Brain microvascular endothelial cell (primary cell): Measurements from ENCODE around the gene WAPL.

Experiments used
- DNase-seq: peaks from one replicate; pipeline ENCODE4 v3.0.0-alpha.2; 2020
- H3K27ac ChIP-seq: fragments of 250-450 bp; sonication (Bioruptor Pico); 2 replicates; pipeline ENCODE4 v1.5.1; 2020; ENCODE audit warnings: mild to moderate bottlenecking, moderate library complexity
- H3K27me3 ChIP-seq: fragments of 250-450 bp; sonication (Bioruptor Pico); replicated peaks from 2 replicates; pipeline ENCODE4 v1.5.1; 2020; ENCODE audit warnings: mild to moderate bottlenecking
- H3K36me3 ChIP-seq: fragments of 250-450 bp; sonication (Bioruptor Pico); replicated peaks from 2 replicates; pipeline ENCODE4 v1.5.1; 2020; ENCODE audit warnings: mild to moderate bottlenecking
- H3K4me3 ChIP-seq: 2 replicates; pipeline ENCODE4 v1.5.1; 2011; ENCODE audit warnings: low read depth, mild to moderate bottlenecking, control low read depth, low read length, moderate library complexity
- CTCF ChIP-seq: IDR thresholded peaks from 2 replicates; pipeline ENCODE4 v1.5.1; 2011; ENCODE audit warnings: low read depth, mild to moderate bottlenecking, moderate library complexity, low read length, control low read depth, inconsistent platforms; ENCODE audit errors: missing control alignments
- in situ Hi-C: cut with HindIII; loops from 2 replicates; pipeline ENCODE4 v1.10.0; 2017; ENCODE audit warnings: low sequenced_read_pairs, low pct_ligation_motif_present

The WAPL gene

GRCh38 chr10:86439544-86439943 lies 82.0 kb downstream of the WAPL start:
- peak; percentile 98 for DNase-seq
- Histone ChIP-seq H3K27me3 (no peaks in the 10 kb centered on the region), H3K36me3 (peaks cover 26% of the 10 kb centered on the region), H3K27ac (peak overlapping the region; percentile 97), H3K4me3 (no peak overlapping the region)
- in situ Hi-C loops = no loop called here
- peak; percentile 41 for TF ChIP-seq CTCF

GRCh38 chr10:86438091-86438749 lies 83.4 kb downstream of the WAPL start:
- H3K36me3 ChIP-seq = peaks cover 30% of the 10 kb centered on the region
- TF ChIP-seq CTCF = no peak
- H3K4me3 ChIP-seq = no peak overlapping the region
- H3K27ac ChIP-seq = no peak overlapping the region
- in situ Hi-C loops = no loop called here
- no peaks in the 10 kb centered on the region for H3K27me3 ChIP-seq
- no peak for DNase-seq

- no peak for TF ChIP-seq CTCF
- no peak overlapping the region for H3K4me3 ChIP-seq
- H3K27me3 ChIP-seq = no peaks in the 10 kb centered on the region
- in situ Hi-C loops = no loop called here
- peaks cover 30% of the 10 kb centered on the region for H3K36me3 ChIP-seq
- no peak overlapping the region for H3K27ac ChIP-seq
- DNase-seq = no peak
Observed at GRCh38 chr10:86437447-86437846, 84.1 kb downstream of the WAPL start.

- Histone ChIP-seq H3K27ac (no peak overlapping the region), H3K36me3 (peaks cover 28% of the 10 kb centered on the region), H3K4me3 (no peak overlapping the region), H3K27me3 (no peaks in the 10 kb centered on the region)
- TF ChIP-seq CTCF = no peak
- in situ Hi-C loops = no loop called here
- no peak for DNase-seq
Observed at GRCh38 chr10:86436963-86437362, 84.6 kb downstream of the WAPL start.

- H3K4me3 ChIP-seq = no peak overlapping the region
- DNase-seq = no peak
- no peak for TF ChIP-seq CTCF
- no peak overlapping the region for H3K27ac ChIP-seq
- in situ Hi-C loops = no loop called here
- peaks cover 23% of the 10 kb centered on the region for H3K36me3 ChIP-seq
- no peaks in the 10 kb centered on the region for H3K27me3 ChIP-seq
Observed at GRCh38 chr10:86434656-86435055, 86.9 kb downstream of the WAPL start.

- in situ Hi-C loops = no loop called here
- no peak overlapping the region for H3K27ac ChIP-seq
- TF ChIP-seq CTCF = no peak
- DNase-seq = no peak
- H3K36me3 ChIP-seq = no peaks in the 10 kb centered on the region
- no peak overlapping the region for H3K4me3 ChIP-seq
- no peaks in the 10 kb centered on the region for H3K27me3 ChIP-seq
Observed at GRCh38 chr10:86423739-86424138, 97.9 kb downstream of the WAPL start.
